Osteoblast (primary cell): ENCODE measurements around the gene COL9A1. TPM values are rescaled to one million over a fixed set of nuclear protein-coding genes. Genes with fewer than 3 reads are reported as not detected.

ENCODE experiments used
- DNase-seq: peaks from one replicate; pipeline ENCODE4 v3.0.0; 2011; ENCODE audit warnings: low spot score, mixed read lengths; ENCODE audit not compliant: insufficient read length; ENCODE audit errors: missing footprints
- H2AFZ ChIP-seq: 2 replicates; pipeline ENCODE4 v1.6.0; 2011; ENCODE audit warnings: mild to moderate bottlenecking, low read length
- H3K27ac ChIP-seq: 2 replicates; pipeline ENCODE4 v1.5.1; 2011; ENCODE audit warnings: mild to moderate bottlenecking, low read depth, low read length, moderate library complexity
- H3K27me3 ChIP-seq: 2 replicates; pipeline ENCODE4 v1.6.0; 2012; ENCODE audit warnings: mild to moderate bottlenecking, control low read depth, inconsistent platforms, low read length, moderate library complexity; ENCODE audit not compliant: insufficient read depth
- H3K36me3 ChIP-seq: 2 replicates; pipeline ENCODE4 v1.5.1; 2011; ENCODE audit warnings: mild to moderate bottlenecking, low read length, control low read depth, moderate library complexity; ENCODE audit not compliant: insufficient read depth
- H3K4me1 ChIP-seq: 2 replicates; pipeline ENCODE4 v1.5.1; 2011; ENCODE audit warnings: mild to moderate bottlenecking, low read length, control low read depth, moderate library complexity; ENCODE audit not compliant: insufficient read depth
- H3K4me2 ChIP-seq: 2 replicates; pipeline ENCODE4 v1.6.0; 2011; ENCODE audit warnings: mild to moderate bottlenecking, low read length; ENCODE audit not compliant: insufficient read depth
- H3K4me3 ChIP-seq: fragments of 200-600 bp; sonication (generic); 3 replicates; pipeline ENCODE4 v1.5.1; 2012; ENCODE audit warnings: mild to moderate bottlenecking, low read length, inconsistent platforms; ENCODE audit not compliant: insufficient read depth
- H3K79me2 ChIP-seq: 2 replicates; pipeline ENCODE4 v1.6.0; 2012; ENCODE audit warnings: mild to moderate bottlenecking, low read length, control low read depth, inconsistent platforms; ENCODE audit not compliant: insufficient read depth
- H3K9me3 ChIP-seq: 2 replicates; pipeline ENCODE4 v1.5.1; 2011; ENCODE audit warnings: low read depth, low read length, control low read depth
- H4K20me1 ChIP-seq: 2 replicates; pipeline ENCODE4 v1.6.0; 2012; ENCODE audit warnings: mild to moderate bottlenecking, low read length, control low read depth; ENCODE audit not compliant: insufficient read depth
- total RNA-seq: library from RNA; depleted of rRNA; stranded (reverse); fragments of >200 nt; gene quantifications from 2 replicates; pipeline ENCODE4 v1.2.3, GENCODE V29; 2012
- TF ChIP-seq, protein P1 (sequence below): IDR thresholded peaks from 2 replicates; pipeline ENCODE4 v1.5.1; 2011; ENCODE audit warnings: mild to moderate bottlenecking, low read depth, low read length, moderate library complexity; ENCODE audit errors: extremely low read depth

Gene COL9A1
- total RNA-seq, 1 donor, result not detected

DNA sequence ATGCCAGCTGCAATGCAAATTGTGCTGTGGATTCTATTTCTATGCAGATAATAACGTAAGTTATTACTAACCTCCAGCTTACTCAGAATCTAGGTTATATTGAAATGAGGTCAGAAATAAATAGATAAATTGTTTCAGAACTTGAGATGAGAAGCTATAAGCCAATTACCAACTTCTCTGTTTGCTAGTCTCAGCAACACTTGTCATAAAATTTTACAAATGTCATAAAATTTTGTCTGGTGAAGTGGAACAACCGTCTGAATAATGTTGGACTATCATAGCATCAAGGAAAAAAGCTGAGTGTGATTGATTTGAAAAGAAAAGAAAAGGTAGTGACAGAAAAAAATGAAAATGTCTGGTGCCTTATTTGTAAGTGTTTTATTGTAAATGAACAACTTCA, 36.7 kb downstream of the COL9A1 start:
- H2AFZ ChIP-seq, result no peak overlapping the region
- no peak for DNase-seq
- no peaks in the 10 kb centered on the region for H3K9me3 ChIP-seq
- H3K36me3 ChIP-seq, result no peaks in the 10 kb centered on the region
- H4K20me1 ChIP-seq, result no peaks in the 10 kb centered on the region
- H3K4me2 ChIP-seq, result no peak overlapping the region
- TF ChIP-seq, protein P1, sequence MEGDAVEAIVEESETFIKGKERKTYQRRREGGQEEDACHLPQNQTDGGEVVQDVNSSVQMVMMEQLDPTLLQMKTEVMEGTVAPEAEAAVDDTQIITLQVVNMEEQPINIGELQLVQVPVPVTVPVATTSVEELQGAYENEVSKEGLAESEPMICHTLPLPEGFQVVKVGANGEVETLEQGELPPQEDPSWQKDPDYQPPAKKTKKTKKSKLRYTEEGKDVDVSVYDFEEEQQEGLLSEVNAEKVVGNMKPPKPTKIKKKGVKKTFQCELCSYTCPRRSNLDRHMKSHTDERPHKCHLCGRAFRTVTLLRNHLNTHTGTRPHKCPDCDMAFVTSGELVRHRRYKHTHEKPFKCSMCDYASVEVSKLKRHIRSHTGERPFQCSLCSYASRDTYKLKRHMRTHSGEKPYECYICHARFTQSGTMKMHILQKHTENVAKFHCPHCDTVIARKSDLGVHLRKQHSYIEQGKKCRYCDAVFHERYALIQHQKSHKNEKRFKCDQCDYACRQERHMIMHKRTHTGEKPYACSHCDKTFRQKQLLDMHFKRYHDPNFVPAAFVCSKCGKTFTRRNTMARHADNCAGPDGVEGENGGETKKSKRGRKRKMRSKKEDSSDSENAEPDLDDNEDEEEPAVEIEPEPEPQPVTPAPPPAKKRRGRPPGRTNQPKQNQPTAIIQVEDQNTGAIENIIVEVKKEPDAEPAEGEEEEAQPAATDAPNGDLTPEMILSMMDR, result no peak
- H3K27ac ChIP-seq, result no peak overlapping the region
- no peaks in the 10 kb centered on the region for H3K27me3 ChIP-seq
- no peaks in the 10 kb centered on the region for H3K4me1 ChIP-seq
- no peak overlapping the region for H3K4me3 ChIP-seq
- H3K79me2 ChIP-seq, result no peaks in the 10 kb centered on the region

DNA sequence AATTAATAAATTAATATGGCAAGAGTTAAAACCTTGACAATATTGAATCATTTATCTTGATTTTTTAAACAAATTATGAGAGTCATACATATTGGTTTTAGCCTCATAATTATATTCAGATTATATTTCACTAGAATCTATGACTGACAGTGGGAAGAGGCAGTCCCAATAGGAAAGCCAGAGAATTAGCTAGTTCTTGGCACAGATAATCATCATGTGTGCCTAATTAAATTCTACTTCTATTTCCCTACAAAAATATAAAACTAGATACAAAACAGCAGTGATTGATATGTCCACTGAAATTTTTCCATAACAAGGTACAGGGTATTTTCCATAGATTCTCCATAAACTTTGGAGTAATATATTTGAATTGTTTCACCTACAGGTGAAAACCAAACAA, 38.6 kb downstream of the COL9A1 start:
- no peaks in the 10 kb centered on the region for H3K36me3 ChIP-seq
- TF ChIP-seq, protein P1, result no peak
- no peaks in the 10 kb centered on the region for H3K4me1 ChIP-seq
- H3K4me2 ChIP-seq, result no peak overlapping the region
- no peaks in the 10 kb centered on the region for H3K79me2 ChIP-seq
- no peak overlapping the region for H2AFZ ChIP-seq
- no peaks in the 10 kb centered on the region for H4K20me1 ChIP-seq
- DNase-seq, result no peak
- H3K27ac ChIP-seq, result no peak overlapping the region
- H3K4me3 ChIP-seq, result no peak overlapping the region
- no peaks in the 10 kb centered on the region for H3K9me3 ChIP-seq
- no peaks in the 10 kb centered on the region for H3K27me3 ChIP-seq

DNA sequence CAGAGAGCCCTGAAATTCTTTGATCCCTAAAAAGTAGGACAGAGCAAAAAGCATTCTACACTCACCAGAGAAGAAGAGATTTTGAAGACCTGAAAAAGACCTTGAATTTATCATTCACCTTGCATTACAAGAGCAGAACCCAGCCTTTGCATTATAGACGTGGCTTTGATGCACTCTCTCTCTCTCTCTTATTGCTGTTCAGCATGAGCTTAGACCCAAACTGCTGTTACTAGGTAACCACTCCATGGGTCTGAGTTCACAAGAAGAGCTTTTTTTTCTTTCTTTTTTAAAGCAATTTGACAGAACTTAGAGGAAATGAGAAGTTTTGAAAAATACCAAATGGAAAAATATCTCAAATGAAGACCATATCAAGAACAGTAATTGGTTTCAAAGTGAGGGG, 44.4 kb downstream of the COL9A1 start:
- Histone ChIP-seq H3K27me3 (no peaks in the 10 kb centered on the region), H3K36me3 (no peaks in the 10 kb centered on the region), H3K4me1 (no peaks in the 10 kb centered on the region), H3K9me3 (no peaks in the 10 kb centered on the region), H4K20me1 (no peaks in the 10 kb centered on the region), H3K27ac (no peak overlapping the region), H3K79me2 (no peaks in the 10 kb centered on the region), H3K4me2 (no peak overlapping the region), H3K4me3 (no peak overlapping the region), H2AFZ (no peak overlapping the region)
- no peak for DNase-seq
- TF ChIP-seq, protein P1, result no peak

DNA sequence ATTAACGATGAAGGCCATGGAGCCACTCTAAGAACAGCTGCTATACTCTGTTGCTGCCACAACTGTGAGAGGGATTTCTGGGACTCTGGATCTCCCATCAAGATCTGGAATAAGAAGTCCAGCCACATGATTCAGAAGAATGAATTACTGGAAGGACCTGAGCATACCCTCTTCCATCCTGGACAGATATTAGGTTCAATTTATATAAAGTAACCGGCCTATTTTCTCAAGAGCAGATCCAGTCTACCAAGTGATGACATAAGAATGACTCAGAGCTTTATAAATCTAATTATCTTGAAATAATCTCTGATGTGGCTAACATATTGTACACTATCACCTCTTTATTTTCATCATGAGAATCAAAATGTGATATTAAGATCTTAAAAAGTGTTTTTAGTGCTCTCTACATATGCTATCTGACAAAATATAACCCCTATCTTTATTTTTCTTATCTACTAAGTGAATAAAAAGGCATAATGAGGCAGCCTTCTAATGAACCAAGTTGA, 45.1 kb downstream of the COL9A1 start:
- Histone ChIP-seq H3K27me3 (no peaks in the 10 kb centered on the region), H3K4me3 (no peak overlapping the region), H2AFZ (no peak overlapping the region), H3K36me3 (no peaks in the 10 kb centered on the region), H3K79me2 (no peaks in the 10 kb centered on the region), H3K27ac (no peak overlapping the region), H4K20me1 (no peaks in the 10 kb centered on the region), H3K4me2 (no peak overlapping the region), H3K9me3 (no peaks in the 10 kb centered on the region), H3K4me1 (no peaks in the 10 kb centered on the region)
- TF ChIP-seq, protein P1, result no peak
- no peak for DNase-seq
